MG63 (cell line): ENCODE results near the gene VDR. TPM values are rescaled to one million over a fixed set of nuclear protein-coding genes. Genes with fewer than 3 reads are reported as not detected.

Experiments used
- DNase-seq: peaks from one replicate; pipeline ENCODE4 v3.0.0-alpha.2; 2020
- H3K27me3 ChIP-seq: fragments of 250-450 bp; sonication (Bioruptor Pico); 2 replicates; pipeline ENCODE4 v1.5.1; 2020; ENCODE audit warnings: mild to moderate bottlenecking, moderate library complexity
- H3K36me3 ChIP-seq: fragments of 250-450 bp; sonication (Bioruptor Pico); 2 replicates; pipeline ENCODE4 v1.5.1; 2020; ENCODE audit warnings: mild to moderate bottlenecking, moderate library complexity
- H3K4me3 ChIP-seq: fragments of 250-450 bp; sonication (Bioruptor Pico); 2 replicates; pipeline ENCODE4 v1.5.1; 2020; ENCODE audit warnings: mild to moderate bottlenecking, moderate library complexity
- H3K9me3 ChIP-seq: fragments of 250-450 bp; sonication (Bioruptor Pico); 2 replicates; pipeline ENCODE4 v1.5.1; 2020; ENCODE audit warnings: mild to moderate bottlenecking, moderate library complexity
- total RNA-seq: library from RNA; depleted of rRNA; stranded (reverse); fragments of >200 nt; shearing (Covaris generic); gene quantifications from 2 replicates; pipeline ENCODE4 v1.2.3, GENCODE V29; 2014; ENCODE audit warnings: low replicate concordance

VDR gene
- total RNA-seq, 1 experiment from 2014 or later = 14.7 TPM

DNA sequence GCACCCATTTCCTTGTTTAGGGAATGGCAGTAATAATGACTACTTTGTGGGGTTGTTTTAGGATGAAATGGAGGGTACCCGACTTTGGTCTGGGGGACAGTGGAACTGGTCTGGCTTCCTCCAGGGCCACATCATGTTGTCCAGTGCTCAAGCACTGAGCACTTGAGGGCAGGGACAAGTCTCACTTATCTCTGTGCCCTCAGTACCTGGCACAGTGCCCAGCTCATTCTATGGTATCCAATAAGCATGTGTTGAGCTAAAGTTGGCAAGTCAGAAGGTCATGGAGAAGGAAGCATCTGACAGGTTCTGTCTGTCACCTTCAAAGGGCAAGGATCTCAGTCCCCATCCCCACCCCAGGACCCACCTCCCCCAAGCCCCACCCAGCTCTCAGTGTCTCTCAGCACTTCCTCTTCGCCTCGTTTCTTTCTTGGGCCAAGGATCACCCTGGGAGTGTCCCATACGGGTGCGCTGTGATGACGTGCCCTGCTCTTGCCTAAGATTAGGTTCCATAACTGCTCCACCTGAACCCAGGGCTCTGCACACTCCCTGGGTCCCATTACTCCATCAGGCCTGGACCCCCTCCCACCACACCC, 34.3 kb upstream of the VDR start:
- no peak for DNase-seq
- H3K9me3 ChIP-seq = no peaks in the 10 kb centered on the region
- no peaks in the 10 kb centered on the region for H3K36me3 ChIP-seq
- no peaks in the 10 kb centered on the region for H3K27me3 ChIP-seq
- no peak overlapping the region for H3K4me3 ChIP-seq

DNA sequence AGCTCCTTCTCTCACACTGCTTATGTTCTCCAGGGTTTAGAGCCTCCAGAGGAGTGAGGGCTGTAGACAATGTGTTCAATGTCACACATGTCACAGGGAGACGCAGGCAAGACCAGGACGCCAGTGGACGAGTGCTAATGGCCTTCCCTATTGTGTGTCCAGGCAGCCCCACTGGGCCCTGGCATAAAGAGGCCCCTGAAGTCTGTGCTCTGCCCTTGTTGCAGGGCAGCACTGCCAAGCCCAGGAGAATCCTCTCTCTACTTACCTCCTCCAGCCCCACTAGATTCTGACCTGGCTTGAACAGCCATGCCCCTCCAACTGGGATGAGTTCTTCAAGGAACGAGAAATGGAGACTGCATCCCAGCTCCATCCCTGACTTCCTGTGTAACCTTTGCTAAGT, 33.8 kb upstream of the VDR start:
- H3K4me3 ChIP-seq = no peak overlapping the region
- no peak for DNase-seq
- H3K9me3 ChIP-seq = no peaks in the 10 kb centered on the region
- H3K36me3 ChIP-seq = no peaks in the 10 kb centered on the region
- no peaks in the 10 kb centered on the region for H3K27me3 ChIP-seq

DNA sequence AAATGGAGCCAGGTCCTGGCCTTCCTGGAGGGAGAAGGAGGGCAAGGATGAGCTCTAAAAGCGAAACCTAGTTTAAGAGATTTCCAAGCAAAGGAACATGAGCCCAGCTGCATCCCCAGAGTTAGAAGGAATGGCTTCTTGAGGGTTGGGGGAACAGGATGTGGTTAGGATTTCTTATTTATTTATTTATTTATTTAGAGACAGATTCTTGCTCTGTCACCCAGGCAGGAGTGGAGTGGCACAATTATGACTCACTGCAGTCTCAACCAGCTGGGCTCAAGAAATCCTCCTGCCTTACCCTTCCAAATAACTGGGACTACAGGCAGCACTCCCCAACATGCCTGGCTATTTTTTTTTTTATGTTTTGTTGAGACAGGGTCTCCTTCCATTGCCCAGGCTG, 33.3 kb upstream of the VDR start:
- Histone ChIP-seq H3K9me3 (no peaks in the 10 kb centered on the region), H3K36me3 (no peaks in the 10 kb centered on the region), H3K4me3 (no peak overlapping the region), H3K27me3 (no peaks in the 10 kb centered on the region)
- peak; percentile 38 for DNase-seq

DNA sequence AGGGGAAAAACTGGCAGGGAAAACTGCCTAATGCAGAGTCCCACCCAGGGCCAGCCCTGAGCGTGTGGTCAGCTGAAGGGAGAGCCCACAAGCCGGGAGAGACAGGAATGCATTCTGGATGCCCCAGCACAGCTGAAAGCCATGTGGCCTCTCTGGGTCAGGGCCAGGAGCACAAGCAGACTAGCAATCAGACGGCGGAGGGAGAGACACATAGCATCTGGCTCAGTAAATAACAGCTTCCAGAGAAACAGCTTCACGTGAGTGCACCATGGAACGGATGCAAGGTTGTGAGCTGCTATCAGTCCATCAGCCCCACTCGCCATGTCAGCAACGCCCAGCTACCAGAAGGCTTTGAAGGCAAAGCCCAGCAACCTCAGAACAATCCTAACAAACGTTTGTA, 30.4 kb upstream of the VDR start:
- Histone ChIP-seq H3K36me3 (no peaks in the 10 kb centered on the region), H3K4me3 (no peak overlapping the region), H3K9me3 (no peaks in the 10 kb centered on the region), H3K27me3 (no peaks in the 10 kb centered on the region)
- peak; percentile 30 for DNase-seq

DNA sequence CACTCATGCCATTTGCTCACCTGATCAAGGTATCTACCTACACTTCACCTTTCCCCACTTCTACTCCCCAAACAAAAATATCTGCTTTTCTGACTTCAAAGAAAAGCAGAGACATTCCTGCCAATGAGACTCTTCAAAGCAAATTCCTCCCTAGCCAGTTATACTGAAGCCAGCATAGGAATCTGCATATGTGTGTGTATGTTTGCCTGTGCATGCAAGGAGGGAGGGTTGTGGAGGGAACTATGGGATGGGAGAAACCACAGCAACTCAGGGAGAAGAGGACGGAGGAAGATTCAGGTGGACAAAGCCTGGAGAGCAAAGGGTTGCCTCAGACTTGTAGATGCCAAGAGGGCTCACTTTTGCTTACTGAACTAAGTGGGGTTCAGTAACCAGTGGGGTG, 26.4 kb upstream of the VDR start:
- Histone ChIP-seq H3K27me3 (no peaks in the 10 kb centered on the region), H3K9me3 (no peaks in the 10 kb centered on the region), H3K4me3 (no peak overlapping the region), H3K36me3 (no peaks in the 10 kb centered on the region)
- DNase-seq = no peak

DNA sequence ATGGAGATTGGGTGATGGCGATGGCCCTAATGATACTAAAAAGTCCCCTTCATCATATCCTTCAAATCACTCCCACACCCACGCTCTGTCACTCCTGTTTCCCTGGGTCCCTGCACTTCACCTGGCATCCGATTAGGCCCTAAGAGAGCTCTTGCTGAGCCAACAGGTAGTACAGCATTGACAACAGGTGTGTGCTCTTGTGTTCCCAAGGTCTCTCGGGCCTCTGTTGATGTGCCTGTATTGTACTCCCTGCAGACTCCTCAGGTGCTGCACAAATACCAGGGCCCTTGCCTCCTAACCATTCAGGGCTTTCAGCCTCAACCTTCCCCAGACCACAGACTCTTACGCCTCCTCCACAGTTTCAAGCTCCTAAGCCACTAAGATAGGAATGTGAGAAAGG, 25.8 kb upstream of the VDR start:
- no peak for DNase-seq
- H3K4me3 ChIP-seq = no peak overlapping the region
- H3K36me3 ChIP-seq = no peaks in the 10 kb centered on the region
- H3K9me3 ChIP-seq = no peaks in the 10 kb centered on the region
- no peaks in the 10 kb centered on the region for H3K27me3 ChIP-seq

DNA sequence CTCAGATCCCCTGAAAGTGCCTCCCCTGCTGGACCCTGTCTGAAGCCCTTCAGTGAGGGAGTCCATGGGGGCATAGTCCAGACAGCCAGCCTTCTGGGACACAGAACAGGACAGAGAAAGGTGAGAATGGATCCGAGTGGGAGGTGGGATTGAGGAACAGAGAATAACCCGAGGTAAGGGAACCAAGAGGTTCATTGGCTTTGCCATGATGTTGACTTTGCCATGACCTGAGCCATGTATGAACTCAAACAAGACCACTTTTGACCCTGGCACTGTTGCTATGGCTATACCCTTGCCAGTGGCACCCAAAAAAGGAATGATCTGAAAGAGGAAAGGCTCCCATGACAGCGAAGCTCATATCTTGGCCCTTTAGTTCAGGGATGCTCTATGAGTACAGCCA, 22.6 kb upstream of the VDR start:
- Histone ChIP-seq H3K27me3 (no peaks in the 10 kb centered on the region), H3K9me3 (no peaks in the 10 kb centered on the region), H3K4me3 (no peak overlapping the region), H3K36me3 (no peaks in the 10 kb centered on the region)
- no peak for DNase-seq

DNA sequence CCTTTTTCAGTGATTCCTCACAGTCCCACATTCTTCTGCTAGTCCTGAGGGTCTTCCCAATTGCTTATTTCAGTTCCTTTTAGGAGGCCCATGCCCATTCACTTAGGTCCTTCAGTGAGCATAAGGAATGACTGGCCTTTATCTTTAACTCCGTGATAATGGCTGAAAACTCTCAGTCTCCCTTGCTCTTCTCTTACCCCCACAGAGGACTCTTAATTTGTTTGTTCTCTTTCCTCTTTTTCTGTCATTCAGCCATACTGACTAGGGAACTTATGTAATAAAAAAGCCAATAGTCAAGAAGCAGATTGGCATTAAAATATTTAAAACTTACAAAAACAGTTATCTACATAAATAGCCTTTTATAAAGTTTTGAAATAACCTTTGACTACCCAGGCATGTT, 17.1 kb upstream of the VDR start:
- Histone ChIP-seq H3K9me3 (no peaks in the 10 kb centered on the region), H3K27me3 (no peaks in the 10 kb centered on the region), H3K36me3 (no peaks in the 10 kb centered on the region), H3K4me3 (no peak overlapping the region)
- DNase-seq = no peak

DNA sequence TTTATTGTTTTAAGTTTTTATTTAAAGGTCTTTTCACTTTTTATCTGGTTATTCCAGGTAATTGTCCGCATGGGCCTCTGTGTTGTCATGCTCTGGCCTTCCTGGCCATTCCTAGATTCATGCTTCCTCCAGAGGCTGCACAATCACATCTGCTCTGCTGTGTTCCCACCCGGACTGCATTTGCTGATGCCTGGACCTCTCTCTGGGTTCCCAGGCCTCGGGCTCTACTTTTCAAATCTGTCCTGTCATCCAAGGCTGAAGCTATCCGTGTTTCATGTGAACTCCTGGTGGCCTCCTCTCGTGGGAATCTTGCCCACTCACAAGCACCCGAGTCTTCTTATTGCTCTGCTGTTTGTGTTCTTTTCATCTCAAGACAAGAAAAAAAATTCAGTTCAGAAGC, 16.1 kb upstream of the VDR start:
- Histone ChIP-seq H3K9me3 (no peaks in the 10 kb centered on the region), H3K27me3 (no peaks in the 10 kb centered on the region), H3K4me3 (no peak overlapping the region), H3K36me3 (no peaks in the 10 kb centered on the region)
- DNase-seq = no peak

DNA sequence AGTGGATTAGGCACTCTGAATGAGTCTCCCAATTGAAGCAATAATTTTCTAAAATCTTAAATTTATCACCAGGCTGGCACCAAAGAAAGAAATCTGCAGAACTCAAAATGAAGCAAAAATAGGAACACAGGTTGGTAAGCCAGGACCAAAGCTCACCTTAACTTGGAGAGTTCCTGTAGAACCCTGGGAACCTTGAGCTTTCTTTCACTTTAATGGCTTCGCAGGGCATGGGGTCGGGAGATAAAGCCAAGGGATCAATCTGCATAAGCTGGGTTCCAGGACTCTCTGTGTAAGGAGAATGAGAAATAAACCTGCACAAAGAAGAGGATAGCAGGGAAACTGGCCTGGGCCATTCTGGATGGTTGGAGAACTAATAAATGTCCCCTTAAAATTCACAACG, 8.3 kb upstream of the VDR start:
- Histone ChIP-seq H3K27me3 (no peaks in the 10 kb centered on the region), H3K9me3 (no peaks in the 10 kb centered on the region)

DNA sequence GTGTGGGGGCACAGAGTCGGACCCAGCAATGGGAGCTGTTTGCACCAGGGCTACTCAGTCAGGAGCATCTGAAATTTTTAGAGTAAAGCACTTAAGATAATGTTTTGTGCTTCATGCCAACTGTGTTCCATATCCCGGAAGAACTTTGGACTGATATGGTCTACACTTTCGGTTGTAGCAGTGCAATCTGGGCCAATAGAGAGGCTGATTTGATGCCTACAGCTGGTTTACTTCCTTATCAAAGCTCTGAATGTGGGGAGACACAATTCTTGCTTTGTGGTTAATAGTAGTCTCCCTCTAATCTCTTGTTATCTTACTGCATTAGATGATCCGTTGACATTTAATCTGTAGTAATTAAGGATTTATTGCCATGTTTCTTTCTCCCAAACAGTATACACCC, 7.8 kb upstream of the VDR start:
- DNase-seq = no peak
- H3K9me3 ChIP-seq = no peaks in the 10 kb centered on the region
- no peaks in the 10 kb centered on the region for H3K36me3 ChIP-seq

More for the DNA sequence above, 8.3 kb upstream of the VDR start:
- no peak for DNase-seq
- Histone ChIP-seq H3K36me3 (no peaks in the 10 kb centered on the region), H3K4me3 (no peak overlapping the region)

DNA sequence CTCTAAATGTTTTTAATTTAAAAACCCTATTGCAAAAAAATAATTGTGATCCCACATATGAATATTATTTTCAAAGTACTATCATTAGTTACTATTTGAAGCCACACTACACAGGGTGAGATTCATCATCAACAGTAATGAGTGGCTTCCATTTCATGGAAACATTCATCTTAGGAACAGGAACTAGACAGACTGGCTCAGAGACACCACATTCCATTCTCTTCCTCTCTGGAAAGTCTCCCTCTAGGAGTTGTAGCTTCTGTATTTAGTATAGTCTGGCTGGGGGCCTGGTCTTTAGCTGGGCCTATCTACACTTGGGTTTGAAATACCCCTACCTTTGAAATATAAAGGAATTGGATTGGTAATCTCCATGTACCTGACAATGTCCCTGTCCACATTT, 6.2 kb upstream of the VDR start:
- H3K4me3 ChIP-seq = no peak overlapping the region
- no peaks in the 10 kb centered on the region for H3K27me3 ChIP-seq
- DNase-seq = no peak
- H3K9me3 ChIP-seq = no peaks in the 10 kb centered on the region
- no peaks in the 10 kb centered on the region for H3K36me3 ChIP-seq

More for the DNA sequence above, 7.8 kb upstream of the VDR start:
- no peak overlapping the region for H3K4me3 ChIP-seq
- H3K27me3 ChIP-seq = no peaks in the 10 kb centered on the region

DNA sequence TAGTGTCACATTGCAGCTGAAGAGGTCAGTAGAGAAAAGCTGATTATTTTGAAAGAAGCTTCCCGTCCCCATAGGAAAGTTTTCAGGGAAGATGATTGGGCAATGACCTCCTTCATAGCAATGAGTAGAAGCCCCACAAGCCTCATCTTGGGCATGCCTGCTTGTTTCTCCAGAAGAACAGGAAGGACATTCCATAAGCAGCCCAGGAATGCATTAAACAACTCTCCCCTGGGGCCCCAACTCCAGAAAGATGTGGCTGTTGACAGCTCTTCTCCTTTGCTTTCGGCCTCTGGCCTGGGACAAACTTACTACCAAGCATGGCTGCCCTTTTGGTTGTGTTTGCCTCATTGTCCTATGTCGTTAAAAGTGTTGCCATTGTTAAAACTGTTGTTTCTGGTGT, 5.7 kb upstream of the VDR start:
- no peak for DNase-seq

DNA sequence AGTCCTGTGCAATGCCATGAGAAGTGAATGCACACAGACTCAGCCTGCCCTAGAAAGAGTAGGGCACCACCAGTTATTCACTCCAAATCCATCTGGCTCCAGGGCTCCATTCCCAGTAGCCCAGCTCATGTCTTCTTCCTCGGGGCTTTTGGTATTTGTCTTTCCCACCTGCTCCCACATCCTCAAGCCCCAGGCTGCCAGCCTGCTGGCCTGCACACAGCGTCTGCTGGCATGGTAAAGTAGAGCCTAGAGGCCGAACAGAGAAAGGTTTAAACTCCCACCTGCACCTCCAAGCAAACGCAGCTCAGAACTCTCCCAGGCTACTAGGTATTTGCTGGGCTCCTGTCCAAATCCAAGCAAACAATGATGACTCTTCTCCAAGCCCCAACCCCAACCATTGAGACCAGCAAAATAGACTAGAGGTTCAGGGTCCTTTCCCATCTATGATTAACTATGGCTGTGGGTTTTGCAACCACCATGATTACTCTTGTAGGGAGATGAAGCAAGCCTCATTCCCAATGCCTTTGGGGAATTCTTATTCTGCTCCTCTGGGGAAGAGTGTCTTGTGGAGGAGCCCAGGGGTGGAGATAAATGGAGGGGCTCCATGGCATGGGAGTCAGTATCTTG, 5.2 kb upstream of the VDR start:
- Histone ChIP-seq H3K4me3 (no peak overlapping the region), H3K36me3 (no peaks in the 10 kb centered on the region), H3K27me3 (no peaks in the 10 kb centered on the region), H3K9me3 (no peaks in the 10 kb centered on the region)
- DNase-seq = no peak

More for the DNA sequence above, 5.7 kb upstream of the VDR start:
- H3K27me3 ChIP-seq = no peaks in the 10 kb centered on the region
- H3K4me3 ChIP-seq = no peak overlapping the region
- H3K9me3 ChIP-seq = no peaks in the 10 kb centered on the region
- H3K36me3 ChIP-seq = no peaks in the 10 kb centered on the region

DNA sequence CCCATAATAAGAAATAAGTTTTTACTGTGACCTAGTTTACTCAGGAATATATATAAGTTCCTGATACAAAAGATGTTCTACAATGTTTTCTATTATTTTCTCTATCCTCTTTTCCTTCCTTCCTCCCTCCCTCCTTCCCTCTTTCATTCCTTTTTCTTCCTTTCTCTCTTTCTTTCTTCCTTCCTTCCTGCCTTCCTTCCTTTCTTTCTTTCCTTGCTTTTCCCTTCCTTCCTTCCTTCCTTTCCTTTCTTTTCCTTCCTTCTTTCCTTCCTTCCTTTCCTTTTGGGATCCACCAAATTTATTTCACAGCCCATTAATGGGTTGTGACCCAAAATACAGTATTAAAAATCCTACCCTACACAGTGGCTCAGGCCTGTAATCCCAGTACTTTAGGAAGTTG, 3.9 kb upstream of the VDR start:
- Histone ChIP-seq H3K4me3 (no peak overlapping the region), H3K27me3 (no peaks in the 10 kb centered on the region), H3K9me3 (no peaks in the 10 kb centered on the region), H3K36me3 (no peaks in the 10 kb centered on the region)
- DNase-seq = no peak

DNA sequence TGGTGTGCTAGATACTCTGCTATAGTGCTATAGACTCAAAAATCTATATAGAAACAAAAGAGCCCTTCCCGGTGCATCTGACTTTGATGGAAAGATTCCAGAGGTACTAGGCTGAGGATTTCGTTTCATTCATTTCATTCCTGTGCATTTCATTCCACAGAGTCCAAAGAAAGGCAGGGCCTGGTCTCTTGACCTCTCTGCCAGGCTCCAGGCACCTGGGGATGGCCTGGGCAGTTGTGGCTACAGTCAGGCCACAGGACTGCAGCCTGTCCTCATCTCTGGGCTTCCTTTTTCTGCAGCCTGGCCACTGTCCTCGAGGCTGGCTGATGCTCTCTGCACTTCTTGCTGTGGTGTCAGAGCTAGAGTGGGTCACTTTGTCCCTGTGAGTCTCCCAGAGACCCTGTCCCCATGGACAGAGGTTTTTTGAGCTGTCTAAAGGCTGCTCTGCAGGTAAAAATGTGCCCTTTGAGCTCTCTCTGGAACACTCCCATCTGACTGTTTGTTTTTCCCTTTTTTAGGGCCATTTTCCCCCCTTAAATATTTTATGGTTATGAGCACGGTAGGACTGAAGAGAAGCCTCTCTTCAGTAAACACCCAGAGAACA, 3.2 kb upstream of the VDR start:
- no peak overlapping the region for H3K4me3 ChIP-seq
- no peaks in the 10 kb centered on the region for H3K36me3 ChIP-seq
- H3K27me3 ChIP-seq = no peaks in the 10 kb centered on the region
- DNase-seq = no peak
- no peaks in the 10 kb centered on the region for H3K9me3 ChIP-seq

DNA sequence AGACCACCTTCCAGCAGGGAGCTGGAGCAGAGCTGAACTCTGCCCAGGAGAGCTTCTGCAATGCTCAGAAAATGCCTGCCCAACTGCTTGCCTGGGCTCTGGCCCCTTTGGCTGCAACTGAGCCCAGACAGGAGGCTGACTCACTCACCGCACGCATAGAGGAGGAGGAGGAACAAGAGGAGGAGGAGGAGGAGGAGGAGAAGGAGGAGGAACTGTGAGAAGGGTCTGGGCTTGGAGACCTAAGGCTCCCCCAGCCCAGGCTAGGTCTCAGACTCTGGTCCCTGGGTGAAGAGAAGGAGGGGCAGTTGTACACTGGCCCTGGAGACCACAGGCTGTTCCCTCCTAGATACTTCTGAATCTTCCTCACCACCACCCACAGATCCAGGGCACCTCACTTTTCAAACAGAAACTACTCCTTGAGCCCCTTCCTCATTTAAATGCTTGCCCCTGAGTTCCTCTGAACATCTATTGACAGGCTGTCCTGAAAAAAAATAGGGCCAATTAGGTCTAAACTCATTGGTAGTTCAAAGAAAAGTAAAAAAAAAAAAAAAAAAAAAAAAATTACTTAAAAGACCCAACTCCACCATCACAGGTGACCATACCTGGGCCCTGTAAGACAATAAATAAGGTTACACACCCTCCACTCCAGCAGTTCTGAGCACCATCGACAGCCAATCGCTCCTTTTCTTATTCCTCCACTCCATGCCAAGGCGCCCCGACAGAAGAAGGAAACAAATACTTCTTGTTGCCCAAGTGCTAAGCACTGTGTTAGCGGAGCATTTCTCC, 674 bp downstream of the VDR start:
- DNase-seq = peak; percentile 91
- Histone ChIP-seq H3K9me3 (no peaks in the 10 kb centered on the region), H3K4me3 (peak overlapping the region; percentile 86), H3K36me3 (peaks cover 13% of the 10 kb centered on the region), H3K27me3 (no peaks in the 10 kb centered on the region)
